NCI-H748 (cell line): ENCODE measurements around the gene TNS2.

Experiments
- DNase-seq: peaks from one replicate; lab custom pipeline; 2025; ENCODE audit not compliant: unreplicated experiment; lab: John Stamatoyannopoulos, UW

TNS2 gene

DNA sequence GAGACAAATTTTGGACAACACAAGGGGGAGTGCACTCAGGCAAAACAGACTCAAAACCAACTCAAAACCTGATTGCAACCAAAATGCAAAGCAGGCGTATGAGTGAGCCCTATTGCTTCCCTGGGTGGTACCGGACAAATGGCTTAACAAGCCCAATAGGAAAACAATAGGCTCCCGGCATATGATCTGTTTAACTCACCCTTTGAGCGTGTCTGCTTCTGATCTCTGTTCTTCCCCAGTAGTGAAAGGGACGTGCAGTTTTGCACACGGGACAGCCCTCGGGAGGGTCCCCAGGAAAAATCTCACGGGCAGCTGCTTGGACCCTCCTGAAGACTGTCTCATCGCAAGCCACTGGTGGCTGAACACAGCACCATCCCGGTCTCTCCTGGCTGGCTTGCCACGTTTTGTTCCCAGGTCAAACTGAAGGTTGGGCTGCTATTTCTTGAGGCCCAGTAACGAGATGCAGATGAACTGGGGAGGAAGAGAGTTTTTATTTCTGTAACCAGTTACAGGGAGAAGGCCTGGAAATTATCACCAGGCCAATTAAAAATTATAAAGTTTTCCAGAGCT, 63.4 kb downstream of the TNS2 start:
- DNase-seq = no peak

DNA sequence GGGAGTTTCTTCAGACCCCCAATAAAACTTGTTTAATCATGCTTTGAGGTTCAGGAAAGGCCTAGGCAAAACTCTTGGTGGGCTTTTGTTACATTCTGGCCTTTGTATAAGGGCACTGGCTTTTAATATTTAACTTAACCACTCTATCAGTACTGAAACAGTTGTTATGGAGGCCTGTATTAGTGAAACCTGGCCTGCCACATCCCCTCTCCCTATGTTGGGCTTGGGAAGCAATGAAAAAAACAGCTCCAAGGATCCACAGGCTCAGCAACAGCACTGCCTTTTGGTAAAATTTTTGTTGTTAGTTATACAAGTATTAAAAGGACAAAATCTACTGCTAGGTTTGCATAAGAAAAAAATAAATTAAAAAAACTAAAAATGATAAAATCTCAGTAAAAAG, 64.1 kb downstream of the TNS2 start:
- DNase-seq = no peak
